ENCODE data around the gene POLE2.

GRCh38 chr14:49691031-49691430 is 3.0 kb upstream of the POLE2 start:
- TF ChIP-seq POLR2A (IDR thresholded peaks at IDR 0.05; ENCODE audit: insufficient read depth in 1 of 2, low read depth in 2 of 2, low read length in 2 of 2) (no peak), ZBTB7A (CRISPR knock-in tag; IDR thresholded peaks at IDR 0.05) (no peak), ZBTB38 (CRISPR knock-in tag; IDR thresholded peaks at IDR 0.05) (no peak), EZH2 (conservative IDR thresholded peaks at IDR 0.05; ENCODE audit: low read depth, low read length) (no peak), SAP130 (CRISPR knock-in tag; IDR thresholded peaks at IDR 0.05; ENCODE audit: low read depth) (no peak), ZBTB43 (CRISPR knock-in tag; conservative IDR thresholded peaks at IDR 0.05) (no peak), SNAPC2 (CRISPR knock-in tag; IDR thresholded peaks at IDR 0.05) (no peak), CTCF (CRISPR knock-in tag; IDR thresholded peaks at IDR 0.05) (no peak), MTF1 (CRISPR knock-in tag; IDR thresholded peaks at IDR 0.05) (no peak), CBX2 (IDR thresholded peaks at IDR 0.05; ENCODE audit: low read depth, low read length) (no peak), CBX2 (CRISPR knock-in tag; IDR thresholded peaks at IDR 0.05; ENCODE audit: low read depth) (no peak), MYC (CRISPR knock-in tag; IDR thresholded peaks at IDR 0.05; ENCODE audit: borderline replicate concordance) (no peak), PAF1 (CRISPR knock-in tag; IDR thresholded peaks at IDR 0.05) (no peak)
